Pancreas (tissue), 10 donors: ENCODE measurements around the gene SMAD3. TPM values are rescaled to one million over a fixed set of nuclear protein-coding genes. Genes with fewer than 3 reads are reported as not detected.

Source experiments
- ATAC-seq, 4 donors: fragments of 200-7000 bp; cut with Tn5 transposase; one replicate each; pipeline versions ENCODE4 v1.8.0 to v1.9.1; 2020; ENCODE audit warnings: mild to moderate bottlenecking in 4 of 4, moderate library complexity in 4 of 4
- DNase-seq, 6 donors: peaks; one replicate each; pipeline ENCODE4 v3.0.0-alpha.2; 2020
- FAIRE-seq: peaks from 2 replicates; lab custom pipeline; 2012; peaks lifted over from hg19 to GRCh38; lab: Jason Lieb, UNC
- H3K27ac ChIP-seq, 4 donors: fragments of 200-600 bp; sonication (generic); 1 replicate in 3 of 4; 2 replicates in 1 of 4; pipeline versions ENCODE4 v1.5.0 to v1.8.0; 2020
- H3K27me3 ChIP-seq, 4 donors: fragments of 200-600 bp; one replicate each; pipeline ENCODE4 v1.8.0; 2021
- H3K36me3 ChIP-seq, 3 donors: fragments of 200-600 bp; sonication (generic) in 1 of 3; one replicate each; pipeline versions ENCODE4 v1.5.0 to v1.8.0; 2020 to 2021
- H3K4me1 ChIP-seq, 3 donors: fragments of 200-600 bp; one replicate each; pipeline ENCODE4 v1.8.0; 2021
- H3K4me3 ChIP-seq, 4 donors: fragments of 200-600 bp; sonication (generic) in 2 of 4; one replicate each; pipeline versions ENCODE4 v1.5.0 to v1.8.0; 2020 to 2021
- H3K9me3 ChIP-seq, 4 donors: fragments of 200-600 bp; one replicate each; pipeline ENCODE4 v1.8.0; 2021
- WGBS, 2 donors: extraction: QIAGEN DNeasy Blood & Tissue Kit; methylation state at CpG; one replicate each; pipeline ENCODE4 v1.1.7; 2013; 5-methylcytosine and 5-hydroxymethylcytosine counted together
- intact Hi-C, 3 donors: fragments of 100-400 bp; cut with DNase I; formaldehyde crosslinking; loops; one replicate each; pipeline versions ENCODE4 v1.11.1 to v1.14.2; 2022
- polyA plus RNA-seq, 2 donors: library from polyadenylated mRNA; stranded (reverse); fragments of 200-250 nt; gene quantifications; one replicate each; pipeline ENCODE4 v1.2.3, GENCODE V29; 2013
- total RNA-seq, 6 donors: library from RNA; stranded (reverse); fragmentation: NEBNext Ultra II Directional in 4 of 6; extraction: Animal tissue kit (Norgen Biotek cat#: 25700) in 4 of 6; gene quantifications; one replicate each; pipeline versions ENCODE4 v1.2.1 to v1.2.4, GENCODE V29; 2021 to 2023
- TF ChIP-seq, protein P1 (sequence below), 4 donors: fragments of 200-600 bp; sonication (generic) in 3 of 4; IDR thresholded peaks; one replicate each; pipeline versions ENCODE4 v1.5.0 to v1.8.0; 2021; ENCODE audit warnings: antibody characterized with exemption in 4 of 4
- donor health status: healthy with polysubstance abuse.
- donor health status: DM: no; HTN: no; CAD: no; lungs with moderate emphysema.
- donor health status: DM: no; HTN: no; CAD: no.
- donor health status: control.
- donor health status: control.
- donor health status: Bipolar disorder and iron deficiency.
- donor health status: DM: yes; HTN: yes; CAD: no.
- donor health status: DM: no; HTN: no; CAD: no.
- donor health status: DM: no; HTN: no; CAD: no.
- donor health status: DM: yes; HTN: yes; CAD: no.

Gene SMAD3
- total and polyA plus RNA-seq, 8 donors, result 7.9 to 42.5 (median 21.4) TPM

DNA sequence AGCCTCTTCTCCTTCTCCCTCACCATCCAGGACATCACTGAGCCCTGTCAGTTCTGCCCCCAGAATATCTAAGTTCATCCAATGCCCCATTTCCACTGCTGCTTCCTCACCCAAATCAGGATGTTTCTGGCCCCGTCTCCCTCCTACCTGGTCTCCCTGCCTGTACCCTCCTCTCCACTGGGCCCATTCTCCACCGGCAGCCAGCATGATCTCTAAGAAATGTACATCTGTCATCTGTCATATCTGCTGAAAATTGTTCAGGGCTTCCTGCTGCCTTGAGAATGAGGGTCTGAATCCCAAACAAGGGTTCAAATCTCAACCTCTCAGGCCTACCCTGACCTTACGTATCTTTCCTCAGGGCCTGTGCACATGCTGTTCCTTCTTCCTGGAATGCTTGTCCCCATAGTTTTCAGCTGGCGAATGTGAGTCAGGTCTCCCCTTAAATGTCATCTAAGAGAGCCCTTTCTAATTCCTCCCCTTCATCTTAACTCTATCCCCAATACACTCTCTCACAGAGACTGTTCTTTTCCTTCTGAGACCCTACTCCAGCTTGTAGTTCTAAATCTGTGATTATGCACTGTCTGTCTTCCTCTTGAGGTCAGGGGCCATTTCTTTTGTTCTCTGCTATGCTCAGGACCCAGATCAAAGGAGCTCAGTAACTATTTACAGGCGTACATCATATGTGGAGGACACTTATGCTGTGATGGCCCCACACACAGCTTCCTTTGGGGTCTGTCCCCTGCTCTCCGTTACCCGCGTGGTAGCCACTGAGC, 40.8 kb downstream of the SMAD3 start:
- Histone ChIP-seq H3K4me3 (no peak overlapping the region), H3K9me3 (no peaks in the 10 kb centered on the region), H3K36me3 (no peaks in the 10 kb centered on the region), H3K27ac (peak overlapping the region; percentile 62 to 87 (median 70)), H3K4me1 (peaks cover 33 to 54% (median 36%) of the 10 kb centered on the region in 3 donors), H3K27me3 (no peaks in the 10 kb centered on the region)
- WGBS, 2 donors, result 74 to 78% methylated on average over 8 of the region's 8 CpGs
- no peak for DNase-seq
- ATAC-seq, result no peak
- no peak for FAIRE-seq
- TF ChIP-seq, protein P1, sequence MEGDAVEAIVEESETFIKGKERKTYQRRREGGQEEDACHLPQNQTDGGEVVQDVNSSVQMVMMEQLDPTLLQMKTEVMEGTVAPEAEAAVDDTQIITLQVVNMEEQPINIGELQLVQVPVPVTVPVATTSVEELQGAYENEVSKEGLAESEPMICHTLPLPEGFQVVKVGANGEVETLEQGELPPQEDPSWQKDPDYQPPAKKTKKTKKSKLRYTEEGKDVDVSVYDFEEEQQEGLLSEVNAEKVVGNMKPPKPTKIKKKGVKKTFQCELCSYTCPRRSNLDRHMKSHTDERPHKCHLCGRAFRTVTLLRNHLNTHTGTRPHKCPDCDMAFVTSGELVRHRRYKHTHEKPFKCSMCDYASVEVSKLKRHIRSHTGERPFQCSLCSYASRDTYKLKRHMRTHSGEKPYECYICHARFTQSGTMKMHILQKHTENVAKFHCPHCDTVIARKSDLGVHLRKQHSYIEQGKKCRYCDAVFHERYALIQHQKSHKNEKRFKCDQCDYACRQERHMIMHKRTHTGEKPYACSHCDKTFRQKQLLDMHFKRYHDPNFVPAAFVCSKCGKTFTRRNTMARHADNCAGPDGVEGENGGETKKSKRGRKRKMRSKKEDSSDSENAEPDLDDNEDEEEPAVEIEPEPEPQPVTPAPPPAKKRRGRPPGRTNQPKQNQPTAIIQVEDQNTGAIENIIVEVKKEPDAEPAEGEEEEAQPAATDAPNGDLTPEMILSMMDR (IDR thresholded peaks at IDR 0.05), result no peak
- intact Hi-C loops, result no loop called here

DNA sequence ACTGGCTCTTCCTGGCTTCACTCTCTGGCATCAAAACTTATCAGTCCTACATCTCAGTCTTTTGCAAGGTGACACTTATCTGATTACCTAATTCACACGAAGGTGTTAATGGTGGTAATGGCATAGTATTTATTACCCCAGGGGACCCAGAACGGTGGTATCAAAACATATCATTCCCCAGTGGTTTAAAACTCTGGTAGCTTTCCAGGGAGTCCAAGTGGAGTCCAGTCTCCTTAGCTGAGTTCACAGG, 41.3 kb downstream of the SMAD3 start:
- Histone ChIP-seq H3K4me3 (no peak overlapping the region), H3K4me1 (peaks cover 33 to 54% (median 36%) of the 10 kb centered on the region in 3 donors), H3K9me3 (no peaks in the 10 kb centered on the region), H3K36me3 (no peaks in the 10 kb centered on the region), H3K27me3 (no peaks in the 10 kb centered on the region), H3K27ac (peak overlapping the region; percentile 62 to 87 (median 70))
- FAIRE-seq, result no peak
- intact Hi-C loops, result no loop called here
- ATAC-seq, result no peak
- WGBS, 2 donors, result 4 to 10% methylated on average over 2 of the region's 2 CpGs
- DNase-seq, result no peak
- TF ChIP-seq, protein P1 (IDR thresholded peaks at IDR 0.05), result no peak

DNA sequence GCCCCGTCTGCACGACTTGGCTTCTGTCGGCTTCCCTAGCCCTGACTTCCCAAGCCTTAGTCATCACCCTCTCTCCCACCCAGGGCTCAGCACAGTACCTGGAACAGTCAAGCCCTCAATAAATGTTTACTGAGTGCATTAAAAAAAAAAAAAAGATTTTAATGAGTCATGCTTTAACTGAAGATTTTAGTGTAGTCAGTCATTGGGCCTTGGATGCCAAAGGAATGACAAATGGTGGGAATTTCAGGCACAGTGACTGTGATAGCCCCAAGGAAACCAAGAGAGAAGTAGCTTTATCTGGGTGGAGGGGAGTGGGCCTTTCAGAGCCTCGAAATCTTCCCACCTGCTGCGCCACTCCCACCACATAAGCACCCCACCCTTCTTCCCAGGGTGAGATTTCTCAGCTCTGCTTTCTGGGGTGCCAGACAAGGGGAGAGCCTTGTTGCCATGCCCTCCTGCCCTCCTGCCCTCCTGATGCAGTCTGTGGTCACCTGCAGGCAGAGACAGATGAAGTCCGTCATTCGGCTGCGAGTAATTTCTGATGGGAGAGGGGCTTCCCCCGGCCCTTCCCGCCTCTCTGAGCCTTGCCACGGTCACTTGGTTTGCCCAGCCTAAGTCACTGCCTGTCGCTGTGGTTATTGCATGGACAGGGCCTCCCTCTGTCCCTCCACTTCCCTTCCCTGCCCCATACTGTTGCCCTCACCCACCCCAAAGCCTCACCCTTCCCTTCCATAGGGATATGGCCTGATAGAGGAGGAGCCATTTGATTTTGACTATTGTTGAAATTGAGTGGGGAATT, 41.8 kb downstream of the SMAD3 start:
- FAIRE-seq (peak; percentile 20), ATAC-seq (peak; percentile 80 to 87 (median 84)), DNase-seq (peak in 4 of 6 donors; percentile 80 to 86 (median 84))
- Histone ChIP-seq H3K4me3 (no peak overlapping the region), H3K9me3 (no peaks in the 10 kb centered on the region), H3K27me3 (no peaks in the 10 kb centered on the region), H3K27ac (peak overlapping the region; percentile 64 to 87 (median 70)), H3K36me3 (no peaks in the 10 kb centered on the region), H3K4me1 (peaks cover 33 to 54% (median 36%) of the 10 kb centered on the region in 3 donors)
- TF ChIP-seq, protein P1 (IDR thresholded peaks at IDR 0.05), result no peak
- intact Hi-C loops, result no loop called here
- 30 to 33% methylated on average over 12 of the region's 12 CpGs for WGBS, 2 donors

DNA sequence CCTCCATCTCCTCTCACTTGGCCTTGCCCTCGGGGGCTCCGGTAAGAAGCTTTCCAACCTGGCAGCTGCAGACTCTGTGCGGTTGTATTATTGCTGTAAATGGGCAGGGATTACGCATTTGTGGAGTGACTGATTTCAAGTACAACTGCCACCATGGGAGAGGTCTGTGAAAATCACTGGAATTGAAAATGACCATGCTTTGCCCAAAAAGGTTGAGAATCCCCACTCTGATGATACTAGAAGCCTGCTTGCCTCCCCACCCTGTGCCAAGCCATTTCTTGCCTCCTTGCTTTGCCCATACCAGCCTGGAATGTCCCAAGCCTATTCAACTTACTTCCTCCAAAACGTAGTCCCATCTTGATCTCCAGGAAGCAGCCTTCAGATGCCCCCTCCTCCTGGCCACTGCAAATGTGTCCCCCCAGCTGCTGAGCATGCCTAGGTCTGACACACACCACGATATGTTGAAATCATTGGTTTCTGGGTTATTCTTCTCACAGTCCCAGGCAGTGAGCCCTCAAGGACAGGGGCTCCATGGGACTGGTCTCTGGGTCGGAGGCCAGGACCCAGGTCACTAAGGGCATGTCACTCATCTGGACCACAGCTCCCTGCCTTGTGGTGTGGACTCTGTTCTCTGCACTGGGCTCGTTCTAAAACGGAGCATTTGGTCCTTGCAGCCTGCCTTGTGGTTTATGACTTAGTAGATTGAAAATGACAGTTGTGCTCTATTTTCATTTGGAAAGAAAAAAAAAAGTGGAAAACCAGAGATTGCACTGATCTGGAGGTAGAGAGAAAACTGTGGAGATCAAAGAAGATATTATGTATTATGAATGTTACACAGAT, 42.9 kb downstream of the SMAD3 start:
- H3K27ac ChIP-seq, result peak overlapping the region; percentile 6 to 87 (median 70)
- intact Hi-C loops, result no loop called here
- no peaks in the 10 kb centered on the region for H3K36me3 ChIP-seq
- no peaks in the 10 kb centered on the region for H3K9me3 ChIP-seq
- TF ChIP-seq, protein P1 (IDR thresholded peaks at IDR 0.05), result no peak
- H3K27me3 ChIP-seq, result no peaks in the 10 kb centered on the region
- no peak for FAIRE-seq
- peaks cover 33 to 57% (median 36%) of the 10 kb centered on the region in 3 donors for H3K4me1 ChIP-seq
- H3K4me3 ChIP-seq, result no peak overlapping the region
- no peak for DNase-seq
- no peak for ATAC-seq
- WGBS, 2 donors, result 57 to 66% methylated on average over 9 of the region's 9 CpGs
